GM12875 (cell line): ENCODE data around the gene GPATCH8.

Source experiments
- H3K4me3 ChIP-seq: one replicate; pipeline ENCODE4 v1.5.1; 2011; ENCODE audit warnings: low read depth, low read length, control low read depth
- TF ChIP-seq, protein P1 (sequence below): IDR thresholded peaks from 2 replicates; pipeline ENCODE4 v1.5.1; 2011; ENCODE audit warnings: low read depth, mild to moderate bottlenecking, control low read depth, inconsistent platforms, low read length, moderate library complexity, borderline replicate concordance; ENCODE audit not compliant: insufficient read depth

The GPATCH8 gene

DNA sequence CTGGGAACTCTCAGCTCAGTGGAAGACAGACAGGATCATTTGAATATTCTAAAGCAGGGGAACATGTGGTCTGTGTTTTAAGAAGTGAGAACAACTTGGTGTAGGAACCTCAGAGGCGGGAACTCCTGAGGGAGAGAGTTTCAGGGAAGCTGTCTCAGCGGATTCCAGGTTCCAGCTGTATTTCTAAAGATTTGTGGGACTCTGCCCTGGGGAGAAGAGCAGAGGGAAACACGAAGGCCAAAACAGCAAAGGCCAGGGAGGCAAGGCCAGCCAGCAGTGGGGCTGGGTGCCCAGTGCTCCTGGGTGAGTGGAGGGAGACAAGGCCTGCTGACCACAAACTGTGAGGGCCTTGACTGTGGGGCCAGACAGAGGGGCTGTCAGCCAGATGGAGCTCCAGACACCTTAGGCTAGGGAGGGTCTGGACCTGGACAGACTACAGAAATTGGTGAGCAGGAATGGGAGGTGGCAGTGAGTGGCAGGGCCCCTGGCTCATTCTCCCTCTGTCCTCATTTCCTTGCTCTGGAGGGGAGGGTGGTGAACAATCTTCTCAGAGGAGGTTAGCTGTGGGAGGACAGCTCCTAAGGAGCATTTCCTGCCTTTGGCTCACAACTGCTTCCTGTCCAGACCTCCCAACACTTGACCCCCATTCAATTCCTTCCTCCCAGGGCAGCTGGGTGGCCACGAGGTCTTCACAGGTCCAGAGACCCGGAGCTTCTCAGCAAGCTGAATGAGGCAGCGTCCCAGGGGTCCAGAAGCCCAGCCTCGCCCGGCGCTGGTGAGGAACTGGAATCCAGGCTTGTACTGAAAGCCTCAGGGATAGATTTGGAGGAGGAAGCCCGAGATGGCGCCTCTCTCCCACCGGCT lies 33.1 kb upstream of the GPATCH8 start:
- TF ChIP-seq, protein P1, sequence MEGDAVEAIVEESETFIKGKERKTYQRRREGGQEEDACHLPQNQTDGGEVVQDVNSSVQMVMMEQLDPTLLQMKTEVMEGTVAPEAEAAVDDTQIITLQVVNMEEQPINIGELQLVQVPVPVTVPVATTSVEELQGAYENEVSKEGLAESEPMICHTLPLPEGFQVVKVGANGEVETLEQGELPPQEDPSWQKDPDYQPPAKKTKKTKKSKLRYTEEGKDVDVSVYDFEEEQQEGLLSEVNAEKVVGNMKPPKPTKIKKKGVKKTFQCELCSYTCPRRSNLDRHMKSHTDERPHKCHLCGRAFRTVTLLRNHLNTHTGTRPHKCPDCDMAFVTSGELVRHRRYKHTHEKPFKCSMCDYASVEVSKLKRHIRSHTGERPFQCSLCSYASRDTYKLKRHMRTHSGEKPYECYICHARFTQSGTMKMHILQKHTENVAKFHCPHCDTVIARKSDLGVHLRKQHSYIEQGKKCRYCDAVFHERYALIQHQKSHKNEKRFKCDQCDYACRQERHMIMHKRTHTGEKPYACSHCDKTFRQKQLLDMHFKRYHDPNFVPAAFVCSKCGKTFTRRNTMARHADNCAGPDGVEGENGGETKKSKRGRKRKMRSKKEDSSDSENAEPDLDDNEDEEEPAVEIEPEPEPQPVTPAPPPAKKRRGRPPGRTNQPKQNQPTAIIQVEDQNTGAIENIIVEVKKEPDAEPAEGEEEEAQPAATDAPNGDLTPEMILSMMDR = no peak
- no peak overlapping the region for H3K4me3 ChIP-seq

DNA sequence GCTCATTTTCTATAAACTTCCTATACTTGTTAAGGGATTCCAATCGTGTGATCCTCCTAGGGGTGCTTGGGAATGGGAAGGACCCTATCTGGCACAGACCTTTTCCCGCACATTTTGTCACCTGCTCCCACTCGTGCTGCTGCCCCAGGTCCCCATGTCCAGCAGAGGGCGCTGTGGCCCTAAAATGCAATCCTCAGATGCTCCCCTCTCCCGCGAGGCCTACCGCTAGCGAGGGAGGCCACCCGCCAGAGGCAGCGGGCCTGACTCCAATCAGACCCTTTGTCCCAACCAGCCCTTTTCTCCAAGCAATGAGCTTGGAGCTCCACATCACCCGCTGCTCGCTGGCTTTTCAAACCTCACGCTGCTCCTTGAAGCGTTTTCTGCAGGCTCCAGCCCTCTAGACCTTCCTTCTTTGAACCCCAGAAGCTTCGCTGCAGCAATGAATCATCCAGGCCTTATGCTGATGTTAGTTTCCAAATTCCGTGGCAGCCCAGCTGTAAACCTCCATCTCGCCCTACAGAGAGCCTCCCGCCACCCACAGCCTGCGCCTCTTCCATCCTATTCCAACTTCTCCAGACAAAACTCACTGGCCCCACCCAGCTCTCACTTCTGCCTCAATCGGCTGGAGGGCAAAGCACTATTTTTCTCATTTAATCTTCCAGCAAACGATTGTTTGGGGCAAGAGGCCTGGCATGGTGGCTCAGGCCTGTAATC lies 30.5 kb upstream of the GPATCH8 start:
- no peak overlapping the region for H3K4me3 ChIP-seq
- TF ChIP-seq, protein P1 = peak; percentile 91

DNA sequence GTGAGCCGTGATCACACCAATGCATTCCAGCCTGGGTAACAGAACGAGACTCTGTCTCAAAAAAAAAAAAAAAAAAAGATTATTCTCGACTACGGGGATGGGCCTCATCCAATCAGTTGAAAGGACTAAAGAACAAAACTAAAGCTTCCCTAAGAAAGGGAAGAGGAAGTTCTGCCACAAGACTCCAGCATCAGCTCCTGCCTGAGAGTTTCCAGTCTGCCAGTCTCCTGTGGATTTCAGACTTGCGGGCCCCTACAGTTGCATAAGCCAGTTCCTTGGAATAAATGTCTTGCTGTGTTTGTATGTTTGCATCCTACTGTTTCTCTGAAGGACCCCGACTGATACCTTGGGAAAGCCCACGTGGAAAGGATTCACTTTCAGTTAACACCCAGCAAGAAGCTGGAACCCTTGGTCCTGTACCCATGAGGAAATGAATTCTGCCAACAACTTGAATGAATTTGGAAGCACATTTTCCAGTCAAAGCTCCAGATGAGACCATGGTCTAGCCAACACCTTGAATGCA lies 27.8 kb upstream of the GPATCH8 start:
- H3K4me3 ChIP-seq = no peak overlapping the region
- TF ChIP-seq, protein P1 = no peak

DNA sequence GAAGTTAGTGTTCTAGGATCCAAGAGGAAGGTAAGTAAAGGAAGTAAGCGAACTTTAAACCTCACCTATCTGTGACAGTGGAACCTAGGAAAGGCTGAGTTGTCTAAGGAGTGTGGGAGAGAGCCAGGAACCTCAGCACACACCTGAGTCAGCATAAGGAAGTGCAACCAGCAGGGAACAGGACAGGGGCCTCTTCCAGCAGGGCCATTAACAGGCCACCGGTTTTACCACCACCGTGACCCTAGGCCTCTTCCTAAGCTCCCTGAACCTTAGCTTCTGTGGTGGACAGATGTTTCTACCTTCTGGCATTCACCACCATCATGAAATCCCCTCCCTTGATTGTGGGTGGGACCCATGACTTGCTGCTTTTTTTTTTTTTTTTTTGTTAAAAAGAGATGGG lies 26.7 kb upstream of the GPATCH8 start:
- H3K4me3 ChIP-seq = no peak overlapping the region
- TF ChIP-seq, protein P1 = no peak

DNA sequence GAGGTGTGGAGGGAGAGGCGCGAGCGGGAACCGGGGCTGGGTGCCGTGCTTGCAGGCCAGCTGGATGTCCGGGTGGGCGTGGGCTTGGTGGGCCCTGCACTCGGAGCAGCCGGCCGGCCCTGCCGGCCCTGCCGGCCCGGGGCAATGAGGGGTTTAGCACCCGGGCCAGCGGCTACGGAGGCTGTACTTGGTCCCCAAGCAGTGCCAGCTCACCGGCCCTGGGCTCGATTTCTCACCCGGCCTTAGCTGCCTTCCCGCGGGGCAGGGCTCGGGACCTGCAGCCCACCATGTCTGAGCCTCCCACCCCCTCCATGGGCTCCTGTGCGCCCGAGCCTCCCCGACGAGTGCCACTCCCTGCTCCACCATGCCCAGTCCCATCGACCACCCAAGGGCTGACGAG lies 24.7 kb upstream of the GPATCH8 start:
- TF ChIP-seq, protein P1 = no peak
- H3K4me3 ChIP-seq = no peak overlapping the region

DNA sequence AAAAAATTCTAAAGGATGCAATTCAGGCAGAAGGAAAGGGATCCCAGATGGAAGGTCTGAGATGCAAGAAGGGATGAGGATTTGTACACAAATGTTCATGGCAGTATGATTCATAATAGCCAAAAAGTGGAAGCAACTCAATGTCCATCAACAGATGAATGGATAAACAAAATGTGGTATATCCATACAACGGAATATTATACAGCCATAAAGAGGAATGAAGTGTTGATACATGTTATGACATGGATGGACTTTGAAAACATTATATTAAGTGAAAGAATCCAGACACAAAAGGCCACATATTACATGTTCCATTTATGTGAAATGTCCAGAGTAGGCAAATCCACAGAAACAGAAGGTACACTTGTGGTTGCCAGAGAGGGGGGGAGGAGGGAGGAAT lies 23.9 kb upstream of the GPATCH8 start:
- TF ChIP-seq, protein P1 = no peak
- no peak overlapping the region for H3K4me3 ChIP-seq
